Mucosa of gallbladder (tissue), 1 donor: ENCODE measurements around the gene DPCD. TPM values are rescaled to one million over a fixed set of nuclear protein-coding genes. Genes with fewer than 3 reads are reported as not detected.
"Not testable (repeated sequence)": the region's sequence is repeated elsewhere in the genome, so short reads cannot be mapped to it uniquely, and the experiment has no call there.

Experiments
- DNase-seq: peaks from one replicate; pipeline ENCODE4 v3.0.0-alpha.2; 2020; ENCODE audit warnings: low spot score
- total RNA-seq: library from RNA; stranded (reverse); gene quantifications from one replicate; pipeline ENCODE4 v1.2.1, GENCODE V29; 2021
- donor health status: DM: no; HTN: no; CAD: no.

Gene DPCD
- total RNA-seq, 1 donor from 2014 or later, result 26.8 TPM

- no peak for DNase-seq
Measured at GRCh38 chr10:101618871-101619270, 30.8 kb downstream of the DPCD start.

- DNase-seq, result no peak
Measured at GRCh38 chr10:101619983-101620382, 31.9 kb downstream of the DPCD start.

- no peak for DNase-seq
Measured at GRCh38 chr10:101623528-101623927, 35.4 kb downstream of the DPCD start.

GRCh38 chr10:101624526-101625102 lies 36.5 kb downstream of the DPCD start:
- DNase-seq, result no peak

GRCh38 chr10:101625821-101626412 lies 37.8 kb downstream of the DPCD start:
- no peak for DNase-seq

GRCh38 chr10:101629837-101630632 lies 41.9 kb downstream of the DPCD start:
- no peak for DNase-seq

- no peak for DNase-seq
Measured at GRCh38 chr10:101630633-101630920, 42.5 kb downstream of the DPCD start.

- DNase-seq, result no peak
Measured at GRCh38 chr10:101631821-101632475, 43.8 kb downstream of the DPCD start.

- not testable (repeated sequence) for DNase-seq
Measured at GRCh38 chr10:101633510-101633909, 45.4 kb downstream of the DPCD start.

GRCh38 chr10:101639141-101639900 lies 51.2 kb downstream of the DPCD start:
- DNase-seq, result no peak

- DNase-seq, result no peak
Measured at GRCh38 chr10:101643546-101643945, 55.4 kb downstream of the DPCD start.

- no peak for DNase-seq
Measured at GRCh38 chr10:101644002-101644401, 55.9 kb downstream of the DPCD start.

- no peak for DNase-seq
Measured at GRCh38 chr10:101645659-101646058, 57.5 kb downstream of the DPCD start.

- DNase-seq, result no peak
Measured at GRCh38 chr10:101646364-101646763, 58.2 kb downstream of the DPCD start.

- DNase-seq, result no peak
Measured at GRCh38 chr10:101647255-101647654, 59.1 kb downstream of the DPCD start.

- DNase-seq, result no peak
Measured at GRCh38 chr10:101649525-101650085, 61.5 kb downstream of the DPCD start.

- DNase-seq, result no peak
Measured at GRCh38 chr10:101650863-101651262, 62.7 kb downstream of the DPCD start.

GRCh38 chr10:101651336-101651735 lies 63.2 kb downstream of the DPCD start:
- no peak for DNase-seq

GRCh38 chr10:101653536-101653935 lies 65.4 kb downstream of the DPCD start:
- no peak for DNase-seq

GRCh38 chr10:101655570-101655969 lies 67.4 kb downstream of the DPCD start:
- DNase-seq, result no peak

GRCh38 chr10:101656890-101657289 lies 68.8 kb downstream of the DPCD start:
- no peak for DNase-seq

GRCh38 chr10:101658975-101659374 lies 70.9 kb downstream of the DPCD start:
- no peak for DNase-seq
